HL-60/S4 treated with phorbol 12-myristate 13-acetate at 8.2 ng/mL for 4 days and 3 days (cell line): ENCODE results near the gene CABYR.
"Not testable (repeated sequence)": the region's sequence is repeated elsewhere in the genome, so short reads cannot be mapped to it uniquely, and the experiment has no call there.

ENCODE experiments used
- in situ Hi-C: fragments of 300-500 bp; cut with MboI; formaldehyde crosslinking; loops from 2 replicates; pipeline ENCODE4 v1.15.0; 2022; ENCODE audit warnings: low sequenced_read_pairs

CABYR gene

DNA sequence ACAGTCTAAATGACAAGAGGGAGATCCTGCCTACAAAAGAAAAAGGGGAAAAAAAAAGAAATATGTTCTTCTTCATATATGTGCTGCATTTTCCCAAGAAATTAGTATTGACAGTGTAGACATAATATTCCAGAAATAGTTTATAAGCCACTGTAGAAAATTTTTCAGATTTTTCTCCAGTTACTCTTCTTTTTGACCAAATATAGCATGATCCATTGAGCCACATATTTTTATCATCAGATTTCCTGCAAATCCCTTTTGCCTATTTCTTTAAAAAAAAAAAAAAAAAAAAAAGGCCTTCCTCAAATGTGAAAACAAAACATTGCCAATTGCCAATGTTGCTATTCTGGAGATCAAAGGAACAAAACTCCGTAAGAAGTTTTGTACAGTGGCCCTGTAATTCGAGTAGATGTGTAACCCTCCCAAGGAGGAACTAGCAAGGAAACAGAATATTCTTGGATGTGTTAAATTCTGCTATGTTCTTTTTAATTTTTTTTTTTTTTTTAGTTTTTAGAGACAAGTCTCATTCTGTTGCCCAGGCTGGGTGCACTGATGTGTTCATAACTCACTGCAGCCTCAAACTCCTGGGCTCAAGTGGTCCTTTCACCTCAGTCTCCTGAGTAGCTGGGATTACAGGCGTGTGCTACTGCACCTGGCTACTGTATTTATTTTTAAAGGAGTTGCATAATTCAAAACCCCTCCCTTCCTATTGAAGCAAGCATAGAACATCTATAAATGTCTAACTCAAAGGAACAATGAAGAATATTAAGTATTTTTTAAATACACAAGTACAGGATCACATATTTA lies 12.5 kb upstream of the CABYR start:
- in situ Hi-C loops, result no loop called here

DNA sequence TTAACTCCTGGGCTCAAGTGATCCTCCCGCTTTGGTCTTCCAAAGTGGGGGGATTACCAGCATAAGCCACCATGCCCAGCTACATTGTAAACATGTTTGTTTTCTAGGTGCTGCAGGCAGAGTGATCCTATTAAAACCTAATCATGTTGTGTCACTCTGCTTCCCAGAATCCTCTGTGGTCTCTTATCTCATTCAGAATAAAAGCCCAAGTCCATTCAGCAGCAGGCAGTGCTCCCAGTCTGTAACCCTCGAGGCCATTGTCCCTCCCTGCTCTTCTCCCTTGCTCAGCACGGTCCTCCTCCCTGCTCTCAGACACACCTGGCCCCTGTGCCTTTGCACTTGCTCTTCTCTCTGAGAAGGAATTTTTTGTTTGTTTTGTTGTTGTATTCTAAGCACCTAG lies 11.1 kb upstream of the CABYR start:
- in situ Hi-C loops, result no loop called here

DNA sequence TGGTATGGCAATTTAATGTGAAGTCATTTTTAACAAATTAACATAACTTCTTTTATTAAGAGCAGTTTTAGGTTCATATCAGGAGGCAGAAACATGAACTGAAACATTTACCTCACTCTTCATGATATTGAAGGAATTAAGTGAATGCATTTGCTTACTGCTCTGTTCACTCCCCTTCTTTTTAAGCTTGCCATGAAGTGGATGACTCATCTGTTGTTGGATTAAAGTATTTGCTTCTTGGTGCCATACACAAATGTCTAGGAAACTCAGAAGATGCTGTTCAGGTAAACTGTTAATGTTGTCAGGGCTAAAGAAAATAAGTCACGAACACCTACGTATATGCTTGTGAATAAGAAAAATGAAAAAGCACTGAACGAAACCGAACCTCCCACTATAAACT lies 10.2 kb upstream of the CABYR start:
- in situ Hi-C loops, result no loop called here

DNA sequence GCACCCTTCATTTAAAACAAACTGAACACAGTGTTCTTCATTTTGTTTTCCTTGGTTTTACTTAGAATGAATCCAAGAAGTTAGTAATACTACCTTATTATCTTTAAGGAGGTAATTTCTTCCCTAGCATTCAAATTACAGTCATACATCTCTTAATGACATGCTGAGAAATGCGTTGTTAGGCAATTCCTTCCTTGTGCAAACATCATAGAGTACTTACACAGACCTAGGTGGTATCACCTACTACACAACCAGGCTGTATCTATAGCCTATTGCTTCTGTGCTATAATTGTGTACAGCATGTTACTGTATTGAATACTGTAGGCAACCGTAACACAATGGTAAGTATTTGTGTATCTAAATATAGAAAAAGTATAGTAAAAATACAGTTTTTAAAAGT lies 8.4 kb upstream of the CABYR start:
- in situ Hi-C loops, result no loop called here

DNA sequence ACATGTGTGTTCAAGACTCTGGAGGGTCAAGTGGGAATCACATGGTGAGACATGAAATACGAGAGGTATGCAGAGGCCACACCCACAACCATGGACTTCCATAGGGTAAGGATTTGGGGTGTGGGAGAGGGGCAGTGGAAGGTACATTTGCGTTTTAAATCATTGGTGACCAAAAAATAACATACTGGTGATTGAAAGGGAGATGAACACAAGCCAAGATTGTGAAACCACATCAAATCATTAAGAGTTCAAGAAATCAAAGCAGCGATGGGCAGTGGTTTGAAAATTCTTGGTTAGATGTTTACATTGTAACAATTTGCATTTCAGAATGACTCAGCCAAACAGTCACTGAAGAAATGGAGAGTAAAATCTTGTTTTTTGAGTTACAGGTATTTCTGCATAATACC lies 1.9 kb upstream of the CABYR start:
- in situ Hi-C loops, result no loop called here

DNA sequence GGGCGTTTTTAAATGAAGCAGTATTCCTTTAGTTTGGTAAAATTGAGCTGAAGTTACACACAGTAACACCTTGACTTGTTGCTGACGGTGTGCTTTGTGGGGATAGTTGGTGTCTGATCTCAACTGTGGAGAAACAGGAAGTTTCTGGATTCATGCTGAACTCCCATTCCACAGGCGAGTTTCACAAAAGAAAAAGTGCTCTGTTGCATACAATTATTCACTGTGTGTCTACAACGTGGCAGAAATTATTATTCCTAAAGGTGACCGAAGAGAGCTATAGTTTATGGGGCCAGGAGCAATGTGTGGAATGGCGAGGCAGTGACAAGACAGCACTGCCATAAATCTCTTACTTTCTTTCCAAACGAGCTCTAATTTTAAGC lies 463 bp upstream of the CABYR start:
- in situ Hi-C loops, result no loop called here

DNA sequence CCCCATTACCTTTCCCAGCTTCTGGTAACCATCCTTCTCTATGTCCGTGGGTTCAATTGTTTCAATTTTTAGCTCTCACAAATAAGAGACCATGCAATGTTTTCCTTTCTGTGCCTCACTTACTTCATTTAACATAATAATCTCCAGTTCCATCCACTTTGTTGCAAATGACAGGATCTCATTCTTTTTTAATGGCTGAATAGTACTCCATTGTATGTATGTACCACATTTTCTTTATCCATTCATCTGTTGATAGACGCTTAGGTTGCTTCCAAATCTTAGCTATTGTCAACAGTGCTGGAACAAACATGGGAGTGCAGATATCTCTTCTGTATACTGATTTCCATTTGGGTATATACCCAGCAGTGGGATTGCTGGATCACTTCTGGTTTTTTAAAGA lies 1.8 kb downstream of the CABYR start:
- in situ Hi-C loops, result no loop called here

DNA sequence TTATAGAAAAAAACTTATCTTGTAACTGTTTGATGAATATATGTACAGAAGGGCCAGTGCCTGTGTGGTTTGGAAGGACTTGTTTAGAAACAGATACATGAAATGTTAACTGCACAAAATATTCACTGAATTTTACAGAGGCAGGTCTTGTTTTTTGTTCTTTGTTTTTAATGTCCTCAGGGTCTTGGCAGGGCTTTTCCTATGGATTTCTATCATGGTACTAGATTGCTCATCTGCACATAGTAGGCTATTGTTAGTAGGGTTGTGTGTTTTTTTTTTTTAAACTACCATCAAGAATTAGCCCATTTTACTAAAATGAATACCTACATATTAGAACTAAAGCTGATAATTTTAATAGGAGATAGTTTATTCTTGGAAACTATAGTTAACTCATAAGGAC lies 3.5 kb downstream of the CABYR start:
- in situ Hi-C loops, result no loop called here

DNA sequence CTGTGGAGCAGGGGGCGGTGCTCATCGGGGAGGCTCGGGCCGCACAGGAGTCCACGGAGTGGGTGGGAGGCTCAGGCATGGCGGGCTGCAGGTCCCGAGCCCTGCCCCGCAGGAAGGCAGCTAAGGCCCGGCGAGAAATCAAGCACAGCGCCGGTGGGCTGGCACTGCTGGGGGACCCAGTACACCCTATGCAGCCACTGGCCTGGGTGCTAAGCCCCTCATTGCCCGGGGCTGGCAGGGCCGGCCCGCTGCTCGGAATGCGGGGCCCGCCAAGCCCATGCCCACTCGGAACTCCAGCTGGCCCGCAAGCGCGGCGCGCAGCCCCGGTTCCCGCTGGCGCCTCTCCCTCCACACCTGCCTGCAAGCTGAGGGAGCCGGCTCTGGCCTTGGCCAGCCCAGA lies 10.7 kb downstream of the CABYR start:
- in situ Hi-C loops, result not testable (repeated sequence)

DNA sequence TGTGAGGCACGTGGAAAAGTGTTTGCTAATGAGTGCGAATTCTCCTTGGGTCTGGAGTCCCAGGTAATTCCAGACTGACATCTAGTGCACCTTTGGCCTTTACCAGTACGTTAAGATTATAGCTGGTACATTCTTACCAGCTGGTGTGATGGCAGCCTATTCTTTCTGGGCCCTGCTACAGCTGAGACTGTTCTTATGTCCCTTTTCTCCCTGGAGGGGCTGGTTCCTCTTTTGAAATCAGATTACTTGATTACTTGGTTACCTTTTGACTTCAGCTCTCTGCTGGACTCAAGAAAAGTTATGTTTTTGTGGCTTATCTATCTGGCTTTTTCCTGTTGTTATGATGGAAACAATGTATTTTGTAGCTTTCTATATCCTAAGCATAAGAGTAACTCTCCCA lies 14.5 kb downstream of the CABYR start:
- in situ Hi-C loops, result loop anchor here (25.0 kb wide), 1 partner anchor 334 kb away; no protein-coding TSS in a partner anchor

DNA sequence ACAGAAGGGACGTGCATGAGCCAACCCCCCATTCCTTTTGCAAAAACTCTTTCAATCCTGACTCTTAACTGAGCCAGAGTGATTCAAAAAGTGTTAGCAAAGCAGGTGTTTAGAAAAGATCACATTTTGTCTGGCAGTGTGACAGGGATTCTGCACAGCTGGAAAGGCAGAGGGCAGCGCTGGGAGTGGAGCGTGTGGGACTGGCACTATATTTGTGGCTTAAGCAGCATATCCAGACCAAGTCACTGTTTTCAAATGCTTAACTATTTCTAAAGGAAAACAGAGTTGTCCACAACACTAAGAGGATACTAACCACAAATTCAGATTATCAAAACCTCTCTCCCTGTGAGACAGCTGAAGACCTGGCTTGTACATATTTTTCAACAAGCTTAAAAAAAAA lies 19.0 kb downstream of the CABYR start:
- in situ Hi-C loops, result loop anchor here (25.0 kb wide), 1 partner anchor 329 kb away; no protein-coding TSS in a partner anchor

DNA sequence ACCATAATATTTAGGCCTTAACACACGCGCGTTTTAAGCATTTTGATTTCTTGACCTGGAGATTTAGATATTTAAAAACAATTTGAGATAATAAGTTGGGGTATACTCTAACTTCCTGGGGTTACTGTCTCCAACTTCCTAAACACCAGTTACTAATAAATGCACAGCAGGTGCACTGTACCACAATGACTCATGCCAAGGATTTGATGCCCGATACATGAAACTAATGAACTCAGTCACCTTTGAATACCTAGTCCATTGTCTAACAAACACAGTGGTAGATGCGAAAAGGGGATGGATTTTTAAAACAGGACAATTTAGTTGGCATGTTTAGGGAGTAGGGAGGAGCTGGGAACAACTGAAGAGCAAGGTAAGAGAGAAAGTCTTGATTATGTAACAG lies 21.2 kb downstream of the CABYR start:
- in situ Hi-C loops, result loop anchor here (25.0 kb wide), 1 partner anchor 327 kb away; no protein-coding TSS in a partner anchor

DNA sequence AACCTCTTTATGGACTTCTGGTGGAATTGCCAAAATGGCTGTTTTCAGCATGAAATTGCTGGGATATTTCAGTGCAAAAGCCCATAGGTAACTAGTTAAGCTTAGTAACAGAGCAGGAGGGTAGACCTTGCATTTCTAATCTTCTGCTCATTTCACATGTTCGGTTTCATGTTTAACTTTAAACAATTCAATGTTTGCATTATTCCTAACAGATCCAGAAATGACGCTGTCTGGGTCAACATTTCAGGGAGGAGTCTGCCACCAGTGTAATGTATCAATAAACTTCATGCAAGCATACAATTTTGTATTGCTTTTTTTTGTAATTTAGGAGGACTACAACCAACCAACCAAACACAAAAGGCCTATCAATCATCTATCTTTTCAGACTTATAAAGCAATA lies 22.4 kb downstream of the CABYR start:
- in situ Hi-C loops, result loop anchor here (25.0 kb wide), 1 partner anchor 326 kb away; no protein-coding TSS in a partner anchor

DNA sequence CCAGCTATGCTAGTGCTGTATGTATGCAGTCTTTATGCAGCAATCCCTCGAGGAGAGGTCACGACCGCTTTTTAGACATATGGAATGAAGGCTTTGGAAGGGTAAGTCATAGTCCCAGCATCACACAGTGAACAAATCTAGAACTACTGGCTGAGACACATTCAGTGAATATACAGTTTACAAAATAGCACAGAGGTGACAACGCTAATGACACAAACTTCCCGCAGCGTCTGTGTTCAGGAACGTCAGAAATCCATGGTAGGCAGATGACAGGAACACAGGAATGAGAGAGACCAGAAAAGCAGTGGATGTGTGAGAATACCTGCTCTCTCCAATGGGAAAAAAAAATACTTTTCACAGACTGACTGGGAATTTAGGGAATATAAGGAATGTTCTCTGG lies 29.6 kb downstream of the CABYR start:
- in situ Hi-C loops, result loop anchor here (25.0 kb wide), 1 partner anchor 319 kb away; no protein-coding TSS in a partner anchor

DNA sequence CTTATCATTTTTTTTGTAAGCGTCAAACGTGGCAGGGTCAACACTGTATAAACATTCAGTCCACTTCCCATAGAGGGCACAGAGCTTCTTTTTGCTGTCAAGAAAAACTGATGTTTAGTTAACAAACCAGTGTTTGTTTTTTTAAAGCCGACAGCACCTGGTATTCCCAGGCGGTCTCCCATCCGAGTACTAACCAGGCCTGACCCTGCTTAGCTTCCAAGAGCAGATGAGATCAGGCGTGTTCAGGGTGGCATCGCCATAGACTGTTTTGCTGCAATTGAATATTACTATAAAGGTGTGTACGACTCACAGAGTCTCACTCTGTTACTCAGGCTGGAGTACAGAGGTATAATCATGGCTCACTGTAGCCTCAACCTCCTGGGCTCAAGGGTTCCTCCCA lies 31.5 kb downstream of the CABYR start:
- in situ Hi-C loops, result loop anchor here (25.0 kb wide), 1 partner anchor 317 kb away; no protein-coding TSS in a partner anchor

DNA sequence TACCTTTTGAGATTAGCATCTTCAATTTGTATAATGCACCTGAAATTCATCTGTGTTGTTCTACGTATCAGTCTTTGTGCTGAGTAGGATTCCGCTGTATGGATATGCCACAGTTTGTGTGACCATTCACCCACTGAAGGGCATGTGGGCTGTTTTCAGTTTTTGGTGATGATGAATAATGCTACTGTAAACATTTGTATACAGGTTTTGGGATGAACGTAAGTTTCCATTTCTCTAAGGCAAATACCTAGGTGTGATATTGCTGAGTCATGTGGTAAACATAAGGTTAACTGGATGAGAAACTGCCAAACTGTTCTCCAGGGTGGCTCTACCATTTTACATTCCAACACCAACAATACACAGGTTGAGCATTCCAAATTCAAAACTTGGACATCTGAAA lies 35.1 kb downstream of the CABYR start:
- in situ Hi-C loops, result loop anchor here (25.0 kb wide), 1 partner anchor 313 kb away; no protein-coding TSS in a partner anchor

DNA sequence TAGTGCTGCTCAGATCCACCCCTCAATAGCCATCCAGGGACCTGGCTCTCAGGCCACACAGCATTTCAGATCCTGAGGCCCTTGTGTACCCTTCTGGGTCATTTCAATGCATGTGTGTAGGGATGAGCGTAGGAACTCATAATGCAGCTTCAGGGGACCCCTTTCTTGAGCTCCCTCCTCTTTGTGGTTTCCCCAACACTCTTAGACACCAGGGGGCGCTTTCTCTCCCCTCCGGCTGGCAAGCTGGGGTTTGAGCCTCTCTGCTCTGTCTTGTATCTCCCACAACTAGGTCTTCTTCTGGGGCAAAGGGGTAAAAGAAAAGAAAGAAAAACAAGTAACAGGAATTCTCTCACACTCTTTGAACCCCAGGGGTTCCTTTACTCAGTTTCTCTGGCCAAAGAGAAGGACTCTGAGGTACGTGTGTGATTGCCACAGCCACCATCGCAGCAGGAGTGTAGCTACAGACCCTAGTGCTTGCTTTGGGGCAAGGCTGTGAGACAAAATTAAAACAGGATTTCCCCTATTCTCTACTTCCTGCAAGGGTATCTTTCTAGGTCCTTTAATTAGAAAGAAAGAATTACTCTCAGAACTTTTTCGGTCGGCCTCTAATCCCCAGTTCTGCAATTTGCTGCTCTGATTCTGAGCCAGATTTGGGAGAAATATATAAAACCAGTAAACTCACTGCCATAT lies 38.0 kb downstream of the CABYR start:
- in situ Hi-C loops, result no loop called here

DNA sequence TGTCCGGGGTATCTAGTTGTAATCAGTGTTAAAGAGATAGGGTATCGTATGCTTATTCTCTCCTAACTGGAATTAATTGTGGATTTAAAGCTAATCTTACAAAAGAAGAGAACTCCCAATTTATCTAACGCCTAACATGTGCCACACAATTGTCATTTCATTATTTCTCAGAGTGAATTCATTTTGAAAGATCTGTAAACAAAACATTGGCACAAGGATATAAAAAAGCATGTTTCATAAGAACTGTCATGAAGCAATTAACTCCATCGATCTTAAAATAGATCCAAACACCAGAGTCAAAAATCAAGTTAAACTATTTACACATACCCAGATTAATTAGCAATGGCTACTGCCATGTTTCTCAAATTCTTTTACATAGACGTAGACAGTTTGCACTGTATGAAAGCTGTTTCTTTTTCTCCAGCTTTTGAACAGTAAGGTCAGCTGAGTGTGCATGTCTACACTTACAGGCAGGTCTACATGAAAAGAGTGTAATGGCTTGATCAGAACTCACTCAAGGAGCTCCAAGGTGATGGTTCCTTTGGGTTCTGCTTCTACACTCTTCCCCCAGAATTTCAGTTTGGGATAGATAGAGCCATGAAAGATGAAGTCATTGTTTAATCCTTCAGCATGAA lies 38.8 kb downstream of the CABYR start:
- in situ Hi-C loops, result no loop called here

DNA sequence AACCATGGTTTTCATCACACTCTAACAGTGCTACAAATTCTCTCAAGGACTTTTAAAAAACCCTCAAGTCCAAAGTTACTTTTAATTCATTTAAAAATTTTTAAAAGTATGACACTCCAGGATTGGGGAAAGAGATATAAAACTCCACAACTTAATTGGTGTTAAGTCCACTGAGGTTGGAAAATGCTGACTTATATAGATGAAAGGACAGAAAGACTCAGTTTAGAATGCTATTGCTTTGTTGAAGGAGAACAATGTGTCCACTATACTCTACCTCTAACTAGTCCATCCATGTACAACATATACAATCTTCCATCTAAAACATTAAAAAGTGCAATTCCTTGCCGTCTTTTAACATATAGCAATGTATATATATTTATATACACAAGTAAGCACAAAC lies 41.2 kb downstream of the CABYR start:
- in situ Hi-C loops, result no loop called here

DNA sequence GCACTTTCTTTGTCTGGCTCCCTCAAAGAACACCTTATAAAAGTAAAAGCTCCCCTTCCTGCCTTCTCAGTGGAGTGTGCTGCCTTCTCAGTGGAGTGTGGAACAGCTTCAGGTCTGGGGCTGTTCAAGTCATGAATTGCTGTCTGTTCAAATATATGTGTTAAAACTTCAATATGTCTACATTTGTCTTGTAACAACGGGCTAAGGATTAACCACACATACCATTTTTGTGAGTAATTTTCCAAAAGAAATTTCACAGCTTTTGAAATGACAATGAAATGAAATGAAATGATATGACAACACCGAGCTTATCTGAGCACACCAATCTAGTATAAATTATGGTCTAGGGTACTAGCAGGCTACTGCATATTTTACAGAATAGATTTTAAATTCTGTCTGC lies 42.9 kb downstream of the CABYR start:
- in situ Hi-C loops, result no loop called here

DNA sequence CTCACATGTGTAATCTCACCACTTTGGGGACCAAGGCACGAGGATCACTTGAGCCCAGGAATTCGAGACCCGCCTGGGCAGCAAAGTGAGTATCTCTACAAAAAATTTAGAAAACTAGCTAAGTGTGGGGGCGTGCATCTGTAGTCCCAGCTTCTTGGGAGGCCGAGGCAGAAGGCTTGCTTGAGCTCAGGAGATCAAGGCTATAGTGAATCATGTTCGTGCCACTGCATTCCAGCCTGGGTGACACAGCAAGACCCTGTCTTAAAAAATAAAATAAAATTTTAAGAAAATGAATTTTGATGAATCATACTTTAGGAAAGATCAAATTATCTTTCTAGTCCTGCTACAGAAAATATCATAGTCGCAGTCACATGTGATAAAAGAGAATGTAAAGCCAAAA lies 46.9 kb downstream of the CABYR start:
- in situ Hi-C loops, result no loop called here

DNA sequence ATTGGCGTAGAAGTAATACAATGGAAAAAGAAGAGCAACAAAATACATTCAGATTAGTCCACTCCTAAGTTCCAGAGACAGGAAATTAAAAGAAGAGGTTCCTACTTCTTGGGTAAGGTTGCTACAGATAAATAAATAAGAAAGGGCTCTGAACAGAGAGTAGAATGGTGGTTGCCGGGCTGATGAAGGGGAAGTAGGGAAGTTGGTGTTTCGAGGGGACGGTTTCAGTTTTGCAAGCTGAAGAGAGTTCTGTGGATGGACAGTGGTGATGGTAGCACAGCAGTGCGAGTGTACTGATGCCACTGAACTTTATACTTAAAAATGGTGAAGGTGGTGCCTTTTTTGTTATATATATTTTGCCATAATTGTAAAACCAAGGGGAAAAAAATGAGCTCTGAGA lies 48.2 kb downstream of the CABYR start:
- in situ Hi-C loops, result no loop called here
